GM12873 (cell line): Measurements from ENCODE around the gene CNOT8.

Experiments used
- CTCF ChIP-seq: IDR thresholded peaks from 2 replicates; pipeline ENCODE4 v1.5.1; 2012; ENCODE audit warnings: low read depth, mild to moderate bottlenecking, moderate library complexity, low read length, control low read depth; ENCODE audit not compliant: insufficient read depth; ENCODE audit errors: missing control alignments

CNOT8 gene

GRCh38 chr5:154895606-154896561 is 37.5 kb downstream of the CNOT8 start:
- no peak for TF ChIP-seq CTCF

- no peak for TF ChIP-seq CTCF
These were observed 38.2 kb downstream of the CNOT8 start for GRCh38 chr5:154896562-154897165.

GRCh38 chr5:154898210-154898609 is 39.8 kb downstream of the CNOT8 start:
- no peak for TF ChIP-seq CTCF

GRCh38 chr5:154899151-154899816 is 40.9 kb downstream of the CNOT8 start:
- TF ChIP-seq CTCF, result no peak

- TF ChIP-seq CTCF, result no peak
These were observed 41.6 kb downstream of the CNOT8 start for GRCh38 chr5:154900066-154900465.

- TF ChIP-seq CTCF, result no peak
These were observed 42.8 kb downstream of the CNOT8 start for GRCh38 chr5:154901276-154901675.

GRCh38 chr5:154901913-154902312 is 43.5 kb downstream of the CNOT8 start:
- no peak for TF ChIP-seq CTCF
